Measurements from ENCODE around the gene KRTAP5-2.

- no peak for TF ChIP-seq CTCF (IDR thresholded peaks at IDR 0.05; ENCODE audit: insufficient read depth, low read depth, low read length)
- no peak for TF ChIP-seq EZH2 (IDR thresholded peaks at IDR 0.05; ENCODE audit: insufficient read depth, low read length)
Observed at GRCh38 chr11:1638344-1638743, 40.2 kb upstream of the KRTAP5-2 start.

All from astrocyte (in vitro differentiated cells and primary cell).